IPS-18a (cell line): ENCODE results near the gene ZIC4.
A peak's percentile ranks its signal among the peaks of the same experiment; 100 is the strongest.

ENCODE experiments used
- H3K27ac ChIP-seq: one replicate; pipeline ENCODE4 v1.5.1; 2013; ENCODE audit warnings: low read length
- H3K27me3 ChIP-seq: one replicate; pipeline ENCODE4 v1.6.1; 2013; ENCODE audit warnings: mild to moderate bottlenecking, low read length; ENCODE audit not compliant: control insufficient read depth, insufficient read depth
- H3K36me3 ChIP-seq: one replicate; pipeline ENCODE4 v1.6.1; 2013; ENCODE audit warnings: low read depth, low read length; ENCODE audit not compliant: control insufficient read depth
- H3K4me1 ChIP-seq: one replicate; pipeline ENCODE4 v1.6.1; 2013; ENCODE audit warnings: low read depth, low read length; ENCODE audit not compliant: control insufficient read depth
- H3K4me3 ChIP-seq: one replicate; pipeline ENCODE4 v1.5.1; 2013; ENCODE audit warnings: low read length
- H3K9ac ChIP-seq: one replicate; pipeline ENCODE4 v1.6.1; 2013; ENCODE audit warnings: mild to moderate bottlenecking, low read length, moderate library complexity
- H3K9me3 ChIP-seq: one replicate; pipeline ENCODE4 v1.6.1; 2013; ENCODE audit warnings: low read depth, low read length; ENCODE audit not compliant: control insufficient read depth

ZIC4 gene

DNA sequence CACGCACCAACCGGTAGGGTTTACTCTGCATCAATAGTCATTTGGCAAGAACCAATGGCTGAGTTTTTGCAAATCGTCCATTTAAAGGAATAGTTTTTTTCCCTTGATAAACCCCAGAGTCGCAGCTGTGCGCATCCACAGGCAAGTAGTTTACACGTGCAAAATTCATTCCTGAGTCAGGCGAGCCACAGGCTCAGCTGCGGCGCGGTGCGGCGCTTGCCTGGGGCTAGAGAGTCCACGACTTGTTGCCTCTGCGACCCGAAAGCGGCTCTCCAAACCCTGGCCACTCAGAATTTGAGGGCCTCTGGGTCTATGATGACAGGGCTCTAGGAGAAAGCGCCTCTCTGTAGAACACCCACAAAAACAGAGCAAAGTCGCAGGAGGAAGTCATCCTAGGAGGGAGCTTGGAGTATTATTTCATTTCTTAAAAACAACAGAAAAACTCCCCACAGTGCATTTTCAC is 36.7 kb downstream of the ZIC4 start:
- Histone ChIP-seq H3K9me3 (no peaks in the 10 kb centered on the region), H3K9ac (no peak overlapping the region), H3K4me3 (peak overlapping the region; percentile 28), H3K27me3 (peaks cover 100% of the 10 kb centered on the region), H3K4me1 (peaks cover 46% of the 10 kb centered on the region), H3K36me3 (no peaks in the 10 kb centered on the region), H3K27ac (no peak overlapping the region)

DNA sequence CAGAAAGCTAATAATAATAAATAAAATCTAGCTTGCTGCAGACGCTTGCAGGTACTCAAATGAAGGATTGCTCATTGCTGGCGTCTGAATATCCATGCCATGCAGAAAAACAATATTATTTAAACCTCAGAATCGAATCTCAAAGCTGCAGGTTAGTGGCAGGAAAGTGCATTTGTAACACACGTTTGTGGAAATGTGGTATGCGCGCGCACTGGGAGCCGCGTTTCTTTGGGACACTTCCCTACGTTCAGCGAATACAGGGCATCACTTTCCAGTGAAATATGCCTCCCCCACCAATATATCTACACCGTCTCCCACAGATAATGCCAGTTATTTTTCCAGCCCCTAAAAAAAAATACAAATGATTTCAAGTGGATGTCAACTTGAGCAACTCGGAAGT is 37.1 kb downstream of the ZIC4 start:
- no peaks in the 10 kb centered on the region for H3K9me3 ChIP-seq
- peak overlapping the region; percentile 28 for H3K4me3 ChIP-seq
- no peaks in the 10 kb centered on the region for H3K36me3 ChIP-seq
- no peak overlapping the region for H3K9ac ChIP-seq
- no peak overlapping the region for H3K27ac ChIP-seq
- peaks cover 46% of the 10 kb centered on the region for H3K4me1 ChIP-seq
- peaks cover 100% of the 10 kb centered on the region for H3K27me3 ChIP-seq

DNA sequence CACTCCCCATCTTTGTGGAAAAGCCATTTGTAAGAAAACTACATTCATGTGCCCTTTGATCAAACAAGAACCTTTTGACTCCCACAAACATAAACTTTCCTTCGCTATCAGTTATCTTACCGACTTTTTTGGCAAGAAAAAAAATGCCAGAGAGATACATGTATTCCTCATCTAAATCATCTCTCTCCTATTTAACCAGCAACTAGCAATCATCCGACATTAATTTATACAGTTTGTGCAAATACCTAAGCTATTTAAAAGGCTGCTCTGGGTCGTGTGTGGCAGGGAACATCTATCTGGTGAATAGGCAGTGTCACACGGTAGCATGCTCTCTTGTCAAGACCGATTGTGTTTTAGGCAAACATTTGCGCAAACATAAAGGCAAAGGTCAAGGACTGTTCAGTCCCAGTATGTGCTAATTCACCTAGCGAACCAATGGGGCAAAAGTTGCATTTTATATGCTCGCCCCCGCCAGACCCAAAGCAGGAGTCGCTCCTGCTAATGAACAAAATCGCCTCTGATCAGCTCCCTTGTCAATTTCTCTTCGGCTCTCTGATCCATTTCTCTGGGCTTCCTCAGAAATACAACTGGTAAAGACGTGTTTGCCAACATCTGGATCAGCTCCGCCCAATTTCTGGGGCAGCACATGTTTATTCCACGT is 37.7 kb downstream of the ZIC4 start:
- Histone ChIP-seq H3K36me3 (no peaks in the 10 kb centered on the region), H3K9me3 (no peaks in the 10 kb centered on the region), H3K9ac (no peak overlapping the region), H3K27me3 (peaks cover 100% of the 10 kb centered on the region), H3K27ac (no peak overlapping the region), H3K4me1 (peaks cover 46% of the 10 kb centered on the region), H3K4me3 (no peak overlapping the region)

DNA sequence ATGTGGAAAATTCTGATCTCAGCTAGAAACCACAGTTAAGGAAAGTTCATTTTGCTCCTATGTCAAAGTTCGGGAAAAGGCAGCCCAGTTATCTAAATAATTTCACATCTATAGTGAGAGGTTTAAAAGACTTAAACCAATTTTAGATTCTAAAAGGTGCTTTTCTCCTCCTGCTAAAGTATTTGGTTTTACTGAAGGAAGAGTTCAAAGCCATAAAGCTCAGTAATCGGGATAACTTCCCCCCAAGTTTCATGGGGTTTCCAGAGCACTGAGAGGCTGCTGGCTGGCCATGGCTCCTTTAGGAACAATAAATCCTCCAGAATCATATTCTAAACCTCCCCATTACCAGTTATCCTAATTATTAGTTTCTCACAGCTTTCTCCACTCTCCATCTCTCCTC is 38.2 kb downstream of the ZIC4 start:
- Histone ChIP-seq H3K27me3 (peaks cover 100% of the 10 kb centered on the region), H3K27ac (no peak overlapping the region), H3K4me3 (no peak overlapping the region), H3K36me3 (no peaks in the 10 kb centered on the region), H3K9ac (no peak overlapping the region), H3K9me3 (no peaks in the 10 kb centered on the region), H3K4me1 (peaks cover 42% of the 10 kb centered on the region)

DNA sequence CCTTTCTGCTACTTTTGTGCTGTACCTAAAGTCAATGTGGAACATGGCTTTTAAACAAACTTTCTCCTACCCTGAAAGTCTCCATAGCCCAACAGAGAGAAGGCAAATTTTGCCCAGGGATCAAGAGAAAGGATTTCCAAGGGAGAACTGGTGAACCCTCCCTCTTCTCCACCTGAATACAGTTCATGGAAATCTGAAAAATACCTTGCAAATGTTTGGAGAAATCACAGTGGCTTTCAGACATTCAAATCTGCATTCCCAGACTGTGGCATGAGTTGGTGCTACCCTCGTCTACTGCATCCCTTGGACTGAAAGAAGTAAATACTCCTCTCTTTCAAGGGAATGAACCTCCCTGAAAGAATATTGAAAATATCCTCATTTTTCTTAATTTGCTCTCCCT is 38.7 kb downstream of the ZIC4 start:
- Histone ChIP-seq H3K9ac (no peak overlapping the region), H3K27me3 (peaks cover 100% of the 10 kb centered on the region), H3K4me1 (peaks cover 38% of the 10 kb centered on the region), H3K36me3 (no peaks in the 10 kb centered on the region), H3K9me3 (no peaks in the 10 kb centered on the region), H3K4me3 (no peak overlapping the region), H3K27ac (no peak overlapping the region)

DNA sequence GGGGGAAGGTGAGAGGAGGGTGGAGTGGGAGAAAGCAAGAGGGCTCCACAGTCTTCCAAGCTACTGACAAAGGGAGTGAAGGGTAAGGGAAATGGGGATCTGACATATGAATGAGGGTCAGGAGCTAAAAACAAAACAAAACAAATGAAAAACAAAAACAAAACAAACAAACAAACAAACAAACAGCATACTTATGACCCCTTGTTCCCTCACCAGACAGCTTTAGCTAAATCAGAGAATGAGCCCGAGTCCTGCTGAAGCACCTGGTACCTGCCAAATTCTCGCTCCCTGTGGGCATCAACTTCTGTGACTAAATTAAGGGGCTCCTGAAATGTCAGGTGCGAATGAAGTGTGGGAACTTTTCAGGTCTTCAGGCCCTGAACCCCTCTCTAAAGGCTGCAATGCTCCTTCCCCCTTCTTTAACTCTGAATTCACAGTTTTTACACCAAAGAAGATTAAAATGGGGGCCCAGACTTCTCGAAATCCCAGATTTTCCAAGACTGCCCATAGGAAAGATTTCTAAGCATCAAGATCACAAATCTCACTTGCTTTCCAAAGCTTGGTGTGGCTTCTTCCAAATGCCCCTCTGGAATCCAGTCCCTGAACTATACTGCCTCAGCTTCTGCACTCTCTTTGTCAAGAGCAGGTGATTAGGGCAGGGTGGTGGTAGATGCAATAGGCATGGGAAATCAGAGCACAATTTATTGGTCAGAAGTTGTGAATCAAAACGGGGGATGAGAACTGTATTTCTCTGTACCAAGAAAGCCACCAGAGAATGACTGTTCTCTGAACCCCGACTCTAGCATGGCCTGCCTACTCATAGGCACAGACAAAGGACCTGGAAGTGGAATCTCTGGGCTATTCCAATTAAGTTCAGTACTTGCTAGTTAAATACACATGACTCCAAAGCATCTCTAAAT is 40.9 kb downstream of the ZIC4 start:
- H3K4me3 ChIP-seq, result no peak overlapping the region
- peaks cover 99% of the 10 kb centered on the region for H3K27me3 ChIP-seq
- H3K9me3 ChIP-seq, result no peaks in the 10 kb centered on the region
- H3K9ac ChIP-seq, result no peak overlapping the region
- H3K4me1 ChIP-seq, result peaks cover 31% of the 10 kb centered on the region
- no peak overlapping the region for H3K27ac ChIP-seq
- H3K36me3 ChIP-seq, result no peaks in the 10 kb centered on the region

DNA sequence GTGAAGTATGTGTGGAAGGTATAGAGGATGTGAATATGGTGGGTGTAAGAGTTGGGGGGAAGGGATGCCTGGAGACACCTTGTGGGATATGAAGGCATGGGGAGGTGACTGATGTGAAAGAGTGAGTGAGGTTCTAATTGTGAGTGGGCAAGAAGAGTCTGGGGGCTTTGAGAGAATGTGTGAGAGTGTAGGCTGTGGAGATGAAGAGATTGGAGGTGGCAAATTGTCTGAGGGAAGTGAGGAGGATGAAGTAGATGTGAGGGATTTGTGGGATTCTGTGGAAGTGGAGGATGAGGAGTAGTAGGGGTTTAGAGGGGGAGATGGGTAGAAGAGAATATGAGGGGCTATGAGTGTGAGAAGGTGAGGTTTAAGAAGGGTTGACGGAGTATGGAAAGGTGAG is 41.6 kb downstream of the ZIC4 start:
- Histone ChIP-seq H3K9ac (no peak overlapping the region), H3K36me3 (no peaks in the 10 kb centered on the region), H3K27me3 (peaks cover 99% of the 10 kb centered on the region), H3K4me1 (peaks cover 36% of the 10 kb centered on the region), H3K27ac (no peak overlapping the region), H3K4me3 (no peak overlapping the region), H3K9me3 (no peaks in the 10 kb centered on the region)

DNA sequence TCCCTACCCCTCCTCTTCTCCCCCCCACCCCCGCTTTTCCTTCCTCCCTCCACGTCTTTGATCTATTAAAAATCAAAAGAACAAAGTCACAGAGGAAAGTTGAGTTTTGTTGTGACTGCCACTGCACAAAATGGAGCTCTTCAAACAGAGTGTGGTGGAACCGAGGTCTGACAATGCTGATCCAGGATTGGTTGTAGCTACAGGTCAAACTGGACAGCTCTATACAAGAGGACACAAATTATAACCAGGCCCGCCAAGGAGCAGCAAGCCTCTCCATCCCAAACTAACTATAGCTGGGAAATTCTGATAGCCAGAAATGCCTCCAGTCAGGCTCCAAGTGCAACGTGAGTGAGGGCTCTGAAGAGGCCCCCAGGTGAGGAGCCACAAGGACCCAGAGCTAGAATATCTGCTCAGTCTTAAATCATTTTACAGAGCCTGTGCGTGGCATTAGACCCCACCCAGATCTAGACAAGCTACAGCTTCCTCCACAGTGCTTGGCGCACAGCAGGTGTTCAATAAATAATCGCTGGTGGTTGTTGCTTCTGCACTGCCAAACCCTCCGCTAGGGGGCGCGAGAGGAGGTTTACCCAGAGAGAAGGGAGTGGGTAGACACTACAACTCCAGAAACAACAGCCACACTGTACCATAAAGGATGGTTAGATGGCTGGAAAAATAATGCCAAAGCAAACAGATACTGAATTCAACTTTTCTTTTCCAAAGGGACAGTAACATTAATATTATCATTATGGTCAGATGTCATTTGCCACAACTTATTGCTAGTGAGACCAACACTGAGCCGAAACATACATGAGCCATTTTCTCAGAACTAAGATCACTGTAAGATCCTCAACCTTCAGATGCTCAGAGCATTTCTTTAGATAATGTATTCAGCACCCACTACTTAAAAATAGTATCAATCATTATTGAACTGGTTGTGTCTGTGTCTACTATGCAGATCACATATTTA is 44.6 kb downstream of the ZIC4 start:
- no peaks in the 10 kb centered on the region for H3K36me3 ChIP-seq
- H3K9ac ChIP-seq, result no peak overlapping the region
- H3K4me1 ChIP-seq, result peaks cover 29% of the 10 kb centered on the region
- H3K27me3 ChIP-seq, result peaks cover 99% of the 10 kb centered on the region
- H3K4me3 ChIP-seq, result peak overlapping the region; percentile 8
- H3K9me3 ChIP-seq, result no peaks in the 10 kb centered on the region
- H3K27ac ChIP-seq, result no peak overlapping the region

DNA sequence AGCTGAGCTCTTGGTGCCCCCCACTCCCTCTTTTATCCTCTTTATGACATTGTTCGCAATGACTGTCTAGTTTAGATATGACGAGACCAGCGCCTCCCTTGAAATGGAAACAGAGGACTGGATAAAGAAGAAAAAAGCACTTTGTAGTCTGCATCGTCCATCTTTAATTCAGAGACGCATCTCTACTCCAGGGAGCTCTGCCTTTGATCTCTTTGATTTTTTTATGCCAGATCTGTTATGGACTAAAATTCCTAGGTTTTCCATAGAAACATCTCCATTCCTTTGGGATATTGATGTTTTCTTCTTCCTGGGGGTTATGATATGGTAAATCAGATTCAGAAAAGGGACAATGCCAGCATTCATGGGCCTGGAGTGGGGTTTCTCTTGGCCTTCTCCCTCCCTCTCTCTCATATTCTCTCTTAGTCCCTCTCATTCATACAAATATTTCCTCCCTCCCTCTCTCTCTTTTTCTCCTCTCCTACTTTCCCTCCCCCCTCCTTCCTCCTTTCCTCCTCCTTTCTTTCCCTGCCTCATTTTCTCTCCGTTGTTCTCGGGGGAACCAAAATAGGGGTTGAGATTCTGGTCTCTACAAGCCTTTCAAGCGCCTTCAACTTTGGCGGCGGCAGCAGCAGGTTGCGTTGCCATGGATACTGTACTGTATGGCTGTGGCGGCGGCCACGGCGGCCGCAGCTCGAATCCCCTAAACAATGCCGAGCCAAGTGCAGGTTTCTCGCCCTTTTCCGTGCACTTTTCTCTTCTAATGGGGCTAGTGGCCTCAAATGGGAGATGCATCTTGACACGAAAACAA is 45.5 kb downstream of the ZIC4 start:
- Histone ChIP-seq H3K9me3 (no peaks in the 10 kb centered on the region), H3K27me3 (peaks cover 99% of the 10 kb centered on the region), H3K27ac (no peak overlapping the region), H3K4me3 (peak overlapping the region; percentile 8), H3K36me3 (no peaks in the 10 kb centered on the region), H3K4me1 (peaks cover 38% of the 10 kb centered on the region), H3K9ac (no peak overlapping the region)

DNA sequence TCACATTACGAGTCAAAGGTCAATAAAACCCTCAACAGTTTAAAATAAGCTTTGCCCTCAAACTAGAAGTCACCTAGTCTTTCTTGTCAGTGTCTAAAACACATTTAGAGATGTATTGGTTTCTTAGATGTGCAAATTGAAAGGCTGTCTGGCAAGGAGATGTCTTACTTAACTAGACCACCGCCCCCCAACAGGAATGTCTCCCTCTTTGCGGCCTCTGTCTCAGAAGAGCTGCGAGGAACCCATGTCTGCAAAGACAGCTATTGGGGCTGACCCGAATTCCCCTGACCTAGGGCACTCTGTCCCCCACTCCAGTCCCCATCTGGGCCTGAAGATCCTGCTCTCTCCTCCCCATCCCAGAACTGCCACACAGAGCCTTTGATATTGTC is 46.3 kb downstream of the ZIC4 start:
- H3K27ac ChIP-seq, result no peak overlapping the region
- no peaks in the 10 kb centered on the region for H3K36me3 ChIP-seq
- H3K9me3 ChIP-seq, result no peaks in the 10 kb centered on the region
- peaks cover 99% of the 10 kb centered on the region for H3K27me3 ChIP-seq
- H3K4me3 ChIP-seq, result no peak overlapping the region
- no peak overlapping the region for H3K9ac ChIP-seq
- peaks cover 45% of the 10 kb centered on the region for H3K4me1 ChIP-seq
